Measurements from ENCODE around the gene EGFR.

EGFR gene

GRCh38 chr7:55036950-55037736 is 18.3 kb downstream of the EGFR start:
- DNase-seq (ENCODE audit: low read depth in 2 of 2): no peak

GRCh38 chr7:55043691-55044370 is 25.0 kb downstream of the EGFR start:
- no peak for DNase-seq (ENCODE audit: low read depth in 2 of 2)

DNA sequence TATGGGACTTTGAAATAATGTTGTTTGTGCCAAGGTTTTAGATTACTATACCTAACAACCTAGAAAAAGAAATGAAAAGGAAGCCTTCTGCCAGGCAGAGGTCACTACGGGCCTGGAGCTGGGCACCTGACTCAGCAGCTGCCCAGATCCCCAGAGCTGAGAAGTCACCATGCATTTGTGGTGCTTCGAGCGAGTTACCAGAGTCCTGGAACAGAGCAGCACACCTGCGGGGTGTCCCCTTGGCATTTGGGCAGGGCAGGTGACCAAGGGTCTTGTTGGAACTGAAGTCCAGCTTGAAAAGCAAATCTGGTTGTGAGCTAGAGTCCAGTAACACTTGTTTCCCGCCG is 25.5 kb downstream of the EGFR start:
- DNase-seq (ENCODE audit: low read depth in 2 of 2): no peak

DNA sequence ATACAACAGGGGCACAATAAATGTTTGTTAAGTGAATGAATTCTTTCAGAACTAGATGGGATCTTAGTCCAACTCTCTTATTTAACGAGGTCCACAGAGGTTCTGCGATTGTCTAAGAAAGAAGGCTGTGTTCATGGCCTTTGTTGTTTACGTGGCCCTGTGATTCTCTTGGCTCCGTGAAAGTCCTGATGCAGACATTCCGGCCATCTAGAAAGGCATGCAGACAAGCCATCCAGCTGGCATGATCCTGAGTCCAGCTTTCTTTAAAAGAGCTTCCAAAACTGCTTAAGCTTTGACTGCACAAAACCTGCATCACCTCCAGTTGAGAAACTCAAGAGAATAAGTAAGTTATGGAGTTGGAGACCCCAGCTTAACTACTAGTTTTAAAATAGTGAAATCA is 26.0 kb downstream of the EGFR start:
- DNase-seq (ENCODE audit: low read depth in 2 of 2): no peak

DNA sequence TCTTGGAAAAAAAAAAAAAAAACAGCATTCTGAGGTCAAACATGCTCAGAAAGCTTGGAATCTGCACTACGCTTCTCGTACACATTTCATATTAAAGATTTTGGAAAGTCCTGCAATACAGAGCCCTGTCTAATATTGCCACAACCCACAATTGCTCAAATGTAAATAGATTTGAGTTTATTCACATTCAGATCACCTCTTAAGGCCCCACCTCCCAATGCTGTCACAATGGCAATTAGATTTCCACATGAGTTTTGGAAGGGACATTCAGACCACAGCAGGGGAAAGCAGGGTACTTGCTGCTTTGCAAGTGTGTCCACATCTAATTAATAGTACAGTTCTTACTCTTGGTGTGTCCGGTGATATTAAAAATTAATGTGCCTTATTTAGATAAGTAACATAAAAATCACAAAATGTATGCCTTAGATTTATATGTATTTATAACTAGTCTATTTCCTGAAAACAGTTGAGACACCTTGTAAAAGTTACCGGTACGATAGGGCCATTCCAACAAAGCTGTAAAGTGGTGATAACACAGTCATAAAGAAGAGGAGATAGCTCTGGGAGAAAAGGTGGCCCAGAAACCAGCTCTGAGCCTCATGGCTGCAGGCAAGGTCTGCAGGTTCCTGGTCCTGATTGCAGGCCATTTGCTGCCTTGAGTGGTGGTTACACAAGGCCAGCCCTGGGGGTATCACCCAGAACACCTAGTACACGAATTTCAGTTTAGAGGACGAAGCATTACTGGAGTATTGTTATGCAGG is 27.9 kb downstream of the EGFR start:
- DNase-seq (ENCODE audit: low read depth in 2 of 2): no peak

- DNase-seq (ENCODE audit: low read depth in 2 of 2): no peak
Observed at GRCh38 chr7:55048221-55048859, 29.5 kb downstream of the EGFR start.

- no peak for DNase-seq (ENCODE audit: low read depth in 2 of 2)
Observed at GRCh38 chr7:55050281-55050680, 31.5 kb downstream of the EGFR start.

GRCh38 chr7:55052081-55052480 is 33.3 kb downstream of the EGFR start:
- no peak for DNase-seq (ENCODE audit: low read depth in 2 of 2)

DNA sequence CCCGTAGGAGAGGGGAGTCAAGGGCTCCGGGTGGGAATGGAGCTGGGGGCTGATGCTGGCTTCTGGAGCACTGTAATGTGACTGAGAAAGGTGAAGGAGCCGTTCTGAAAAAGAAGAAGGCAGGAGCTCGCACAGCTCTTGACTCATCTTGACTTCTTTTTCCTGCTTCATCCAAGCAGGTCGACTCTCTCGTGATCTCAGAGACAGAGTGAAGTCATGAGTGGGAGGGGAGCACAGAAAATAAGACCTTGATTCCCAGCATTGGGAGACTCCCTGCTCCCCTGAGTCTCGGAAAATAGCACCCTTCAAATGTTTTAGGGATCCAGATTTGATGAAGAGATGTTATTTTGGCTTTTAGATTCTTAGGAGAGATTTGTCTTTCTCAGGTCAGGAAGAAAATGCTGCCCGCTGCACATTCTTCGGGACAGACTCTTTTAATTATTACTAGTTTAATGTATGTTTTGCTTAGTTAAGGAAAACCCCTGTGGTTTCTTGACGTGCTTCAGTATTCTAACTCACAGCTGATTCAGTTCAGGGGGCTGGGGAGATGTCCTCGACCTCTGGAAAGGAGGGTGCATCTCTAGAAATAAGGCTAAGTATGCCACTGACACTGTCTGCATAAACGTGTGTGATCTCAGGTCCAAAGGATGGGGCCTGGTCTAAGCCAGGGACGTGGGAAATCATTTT is 34.1 kb downstream of the EGFR start:
- no peak for DNase-seq (ENCODE audit: low read depth in 2 of 2)

DNA sequence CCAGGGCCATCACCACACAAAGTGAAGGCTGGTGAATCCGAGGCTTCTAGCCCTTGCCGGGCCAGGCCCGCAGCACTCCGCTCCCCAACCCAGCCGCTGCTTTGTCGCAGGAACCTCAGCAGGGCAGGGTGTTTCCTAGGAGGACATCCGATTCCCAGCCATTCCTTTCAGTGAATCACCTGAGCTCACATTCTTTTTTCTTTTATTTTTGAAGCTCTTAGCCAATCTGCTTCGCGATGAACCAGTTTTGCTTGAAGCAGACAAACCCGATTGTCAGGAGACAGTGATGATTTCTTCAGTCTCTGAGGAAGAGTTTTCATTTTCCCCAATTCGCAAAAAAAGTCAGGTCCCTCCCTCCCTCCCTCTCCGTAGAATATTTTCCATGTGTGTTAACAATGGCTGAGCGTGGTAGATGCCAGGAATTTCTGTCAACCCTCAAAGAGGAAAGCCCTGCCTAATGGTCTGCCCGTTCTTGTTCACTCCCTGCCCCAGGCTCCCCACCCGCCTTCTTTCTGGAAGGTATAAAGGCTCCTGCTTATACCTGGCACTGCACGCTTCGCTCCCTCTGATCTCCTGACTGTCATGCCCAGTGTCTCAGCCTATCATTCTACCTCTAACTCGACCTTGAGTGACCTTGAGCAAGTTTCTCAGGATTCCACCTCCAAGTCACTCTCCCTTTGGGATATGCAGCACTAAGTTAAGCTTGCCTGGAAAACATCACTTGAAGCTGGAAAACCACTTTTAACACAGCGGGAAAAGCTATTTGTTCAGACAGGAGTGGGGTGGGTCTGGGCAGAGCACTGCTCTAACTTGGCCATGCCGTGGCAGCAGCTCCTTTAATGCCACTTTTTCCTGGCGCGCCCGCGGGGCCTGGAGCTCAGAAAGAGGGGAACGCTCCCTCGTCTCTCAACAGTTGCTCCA is 35.1 kb downstream of the EGFR start:
- DNase-seq (ENCODE audit: low read depth in 2 of 2): no peak

GRCh38 chr7:55054758-55055157 is 35.9 kb downstream of the EGFR start:
- DNase-seq (ENCODE audit: low read depth in 2 of 2): no peak

DNA sequence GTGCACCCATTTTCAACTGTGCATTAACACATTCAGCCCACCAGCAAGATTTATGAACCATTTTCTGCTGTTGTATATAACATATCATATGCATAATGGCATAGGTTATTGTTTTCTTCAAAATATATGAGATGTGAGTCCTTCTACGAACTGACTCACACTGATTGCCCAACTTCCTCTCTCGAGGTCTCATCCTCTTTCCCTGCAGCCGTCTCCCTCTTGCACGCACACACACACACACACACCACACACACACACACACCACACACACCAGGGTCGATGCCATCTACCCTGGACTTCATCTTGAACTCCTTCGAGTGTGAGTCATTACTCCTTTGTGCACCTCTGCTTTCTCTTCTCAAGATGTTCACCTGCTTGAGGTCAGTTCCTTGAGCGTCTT is 36.7 kb downstream of the EGFR start:
- no peak for DNase-seq (ENCODE audit: low read depth in 2 of 2)

GRCh38 chr7:55056068-55056467 is 37.3 kb downstream of the EGFR start:
- DNase-seq (ENCODE audit: low read depth in 2 of 2): no peak

DNA sequence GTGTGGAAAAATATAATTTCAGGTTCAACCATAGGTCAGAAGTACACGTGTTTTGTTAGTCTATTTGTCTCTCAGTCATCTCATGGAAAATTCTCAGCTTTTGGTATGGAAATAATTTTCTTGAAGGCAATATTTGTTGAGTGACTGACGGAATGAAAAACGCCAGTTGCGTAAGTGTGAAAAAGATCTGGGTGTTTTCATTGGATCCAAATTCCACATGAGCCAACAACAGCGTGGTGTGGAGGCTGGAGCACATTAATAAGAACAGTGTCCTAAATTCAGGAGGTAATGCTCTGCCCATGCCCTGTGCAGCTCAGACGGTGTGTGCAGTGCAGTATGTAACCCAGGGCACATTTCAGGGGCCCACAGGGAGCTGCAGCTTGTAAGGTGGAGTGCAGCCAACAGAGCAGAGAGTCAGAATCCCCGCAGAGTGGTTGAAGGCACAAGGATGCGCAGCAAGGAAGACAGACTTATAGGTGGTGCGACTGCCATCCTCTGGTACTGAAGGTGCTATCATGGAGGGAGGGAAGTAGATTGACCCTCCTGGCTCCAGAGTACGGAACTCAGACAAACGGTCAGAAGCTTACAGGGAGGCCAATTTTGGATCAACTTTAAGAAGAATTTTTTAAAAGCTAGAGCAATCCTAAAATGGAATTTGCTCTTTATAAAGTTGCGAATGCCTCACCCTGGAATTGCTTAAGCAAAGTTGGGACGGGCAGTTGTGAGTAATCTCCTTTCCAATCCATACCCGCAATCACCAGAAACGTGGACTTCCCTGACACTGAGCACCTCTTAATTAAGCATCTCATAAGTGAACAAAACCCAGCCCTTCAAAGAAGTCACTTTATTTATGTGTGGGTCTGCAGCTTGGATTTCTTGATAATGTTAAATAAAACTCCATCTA is 38.0 kb downstream of the EGFR start:
- no peak for DNase-seq (ENCODE audit: low read depth in 2 of 2)

GRCh38 chr7:55058314-55058713 is 39.5 kb downstream of the EGFR start:
- no peak for DNase-seq (ENCODE audit: low read depth in 2 of 2)

DNA sequence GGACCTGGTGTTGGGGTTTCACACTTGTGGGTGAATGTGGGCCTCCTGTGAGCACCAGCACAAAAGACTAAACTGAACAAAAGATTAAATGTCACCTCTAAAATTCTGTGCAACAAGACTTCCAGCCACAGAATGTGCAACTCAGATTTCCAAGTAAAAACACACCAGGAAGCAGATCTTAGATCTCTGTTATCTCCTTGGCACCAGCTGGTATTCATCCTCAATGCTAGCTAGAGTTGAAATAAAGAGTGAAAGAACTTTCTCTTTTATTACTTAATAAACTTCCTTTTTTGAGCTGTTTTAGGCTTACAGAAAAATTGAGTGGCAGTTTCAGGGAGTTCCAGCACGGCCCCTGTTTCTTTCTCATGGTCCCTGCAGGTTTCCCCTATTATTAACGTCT is 40.2 kb downstream of the EGFR start:
- DNase-seq (ENCODE audit: low read depth in 2 of 2): no peak

- DNase-seq (ENCODE audit: low read depth in 2 of 2): no peak
Observed at GRCh38 chr7:55060085-55060484, 41.3 kb downstream of the EGFR start.

DNA sequence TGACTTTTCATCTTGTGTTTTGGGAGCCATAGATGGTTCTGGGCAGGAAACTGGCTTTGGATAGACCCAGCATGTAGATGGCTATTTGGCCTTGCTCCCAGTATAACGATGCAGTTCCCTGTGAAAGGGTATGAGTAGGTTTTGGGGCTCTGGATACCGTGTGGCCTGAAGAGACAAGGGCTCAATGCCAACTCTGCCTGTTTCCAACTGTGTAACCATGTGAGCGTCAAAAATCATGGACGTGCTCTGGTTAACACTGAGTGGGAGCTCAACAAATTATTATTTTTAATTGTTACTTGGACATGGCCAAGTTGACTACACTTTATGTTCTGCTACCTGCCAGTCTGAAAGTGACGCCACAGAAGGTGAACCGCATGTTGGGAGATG is 41.8 kb downstream of the EGFR start:
- DNase-seq (ENCODE audit: low read depth in 2 of 2): no peak

DNA sequence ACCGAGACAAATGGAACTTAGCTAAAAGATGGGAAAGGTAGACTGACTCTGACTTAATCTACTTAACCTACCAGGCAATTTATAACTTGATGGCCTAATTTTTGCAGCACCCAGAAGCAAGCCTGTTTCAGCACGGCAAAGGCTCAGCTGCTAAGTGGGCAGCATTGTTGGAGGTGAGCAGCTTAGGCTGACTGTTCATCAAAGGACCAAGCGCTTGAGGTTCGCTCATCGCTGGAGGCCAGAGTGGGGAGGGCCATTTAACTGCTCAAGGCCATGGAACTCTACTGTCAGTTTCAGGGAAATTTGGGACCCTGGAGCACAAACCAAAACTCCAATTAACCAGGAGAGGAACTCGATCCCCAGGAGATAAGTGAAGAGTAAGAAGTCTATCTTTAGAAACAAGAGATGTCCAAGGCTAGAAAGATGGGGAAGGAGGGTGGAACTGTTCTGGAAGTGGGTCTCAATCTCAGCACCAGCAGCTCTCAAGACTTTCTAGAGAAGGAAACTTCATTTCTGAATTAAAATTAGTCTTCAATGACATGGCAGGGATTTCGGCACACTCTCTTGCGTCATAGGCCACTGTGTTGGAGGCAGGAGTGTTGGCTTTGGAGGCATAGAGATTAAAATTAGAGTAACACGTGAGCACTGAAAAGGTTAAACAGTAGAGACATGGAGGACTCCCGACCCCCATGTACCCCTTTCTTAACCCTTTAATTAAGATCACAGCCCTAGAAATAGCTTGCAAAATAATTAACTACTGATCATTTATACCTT is 43.1 kb downstream of the EGFR start:
- no peak for DNase-seq (ENCODE audit: low read depth in 2 of 2)

All from stimulated activated CD4-positive, alpha-beta T cell treated with anti-CD3 and anti-CD28 coated beads, Interleukin-4, amount 100 ng/mL, for 48 hours (primary cell).